ENCODE measurements around the gene AJM1. TPM values are rescaled to one million over a fixed set of nuclear protein-coding genes. Genes with fewer than 3 reads are reported as not detected.
"Not testable (repeated sequence)": the region's sequence is repeated elsewhere in the genome, so short reads cannot be mapped to it uniquely, and the experiment has no call there.

The AJM1 gene
- total RNA-seq, 1 donor from 2014 or later: 1.8 TPM

- DNase-seq (ENCODE audit: low read depth): not testable (repeated sequence)
Observed at GRCh38 chr9:136869611-136870010, 27.3 kb downstream of the AJM1 start.

GRCh38 chr9:136875155-136875554, 32.9 kb downstream of the AJM1 start:
- DNase-seq (ENCODE audit: low read depth): no peak

GRCh38 chr9:136876476-136876875, 34.2 kb downstream of the AJM1 start:
- no peak for DNase-seq (ENCODE audit: low read depth)

- no peak for DNase-seq (ENCODE audit: low read depth)
Observed at GRCh38 chr9:136880651-136881050, 38.4 kb downstream of the AJM1 start.

- DNase-seq (ENCODE audit: low read depth): peak; percentile 18
Observed at GRCh38 chr9:136881691-136882108, 39.4 kb downstream of the AJM1 start.

DNA sequence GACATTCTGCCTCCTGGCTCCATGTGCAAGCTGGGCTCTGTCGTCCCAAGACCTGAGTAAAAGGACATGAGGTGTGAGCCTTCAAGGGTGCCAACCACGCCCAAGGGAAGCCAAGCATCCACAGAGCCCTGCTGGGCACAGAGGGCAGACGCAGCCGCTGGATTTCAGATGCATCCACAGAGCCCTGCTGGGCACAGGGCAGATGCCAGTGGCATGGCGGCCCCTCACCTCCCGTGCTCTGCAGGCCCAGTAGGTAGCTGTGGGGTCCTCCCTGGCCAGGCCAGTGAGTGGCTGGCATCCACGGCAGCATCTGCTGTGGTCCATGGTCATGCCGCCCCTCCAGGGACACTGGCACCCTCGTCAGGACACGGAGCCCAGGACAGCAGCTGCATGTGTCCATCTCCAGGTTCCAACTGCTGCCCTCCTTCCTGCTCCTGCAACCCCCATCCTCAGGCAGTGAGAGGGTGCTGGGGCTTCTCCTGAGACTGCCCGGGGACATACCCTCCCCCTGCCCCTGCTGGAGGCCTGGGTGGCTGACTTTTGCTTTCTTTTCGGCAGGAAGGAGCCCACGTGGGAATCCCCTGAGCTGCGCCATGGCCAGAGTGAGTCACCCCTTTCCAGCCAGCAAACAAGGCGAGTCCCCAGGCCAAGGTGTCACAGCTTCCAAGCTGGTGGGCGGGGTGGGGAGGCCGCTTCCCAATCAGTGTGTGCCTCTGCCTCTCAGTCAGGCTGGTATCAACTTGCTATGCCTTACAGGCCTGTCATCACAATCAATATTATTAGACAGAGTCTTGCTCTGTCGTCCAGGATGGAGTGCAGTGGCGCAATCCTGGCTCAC, 40.0 kb downstream of the AJM1 start:
- DNase-seq (ENCODE audit: low read depth): peak; percentile 86

DNA sequence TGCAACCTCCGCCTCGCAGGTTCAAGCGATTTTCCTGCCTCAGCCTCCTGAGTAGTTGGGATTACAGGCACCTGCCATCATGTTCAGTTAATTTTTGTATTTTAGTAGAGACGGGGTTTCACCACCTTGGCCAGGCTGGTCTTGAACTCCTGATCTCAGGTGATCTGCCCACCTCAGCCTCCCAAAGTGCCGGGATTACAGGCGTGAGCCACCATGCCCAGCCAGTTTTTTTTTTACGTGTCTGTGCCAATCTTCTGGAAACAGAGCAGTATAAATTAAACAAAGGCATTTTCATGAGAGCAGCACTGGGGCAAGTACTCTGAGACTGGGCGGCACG, 40.6 kb downstream of the AJM1 start:
- not testable (repeated sequence) for DNase-seq (ENCODE audit: low read depth)

- not testable (repeated sequence) for DNase-seq (ENCODE audit: low read depth)
Observed at GRCh38 chr9:136883670-136884069, 41.4 kb downstream of the AJM1 start.

GRCh38 chr9:136885950-136886578, 43.8 kb downstream of the AJM1 start, which contains the start of gene TRAF2:
Gene TRAF2 (plus strand): TSS chr9:136886516. CDS start chr9:136898741, 12,225 bp downstream.
- DNase-seq (ENCODE audit: low read depth): peak; percentile 95

GRCh38 chr9:136886610-136887597, 44.6 kb downstream of the AJM1 start:
- no peak for DNase-seq (ENCODE audit: low read depth)

DNA sequence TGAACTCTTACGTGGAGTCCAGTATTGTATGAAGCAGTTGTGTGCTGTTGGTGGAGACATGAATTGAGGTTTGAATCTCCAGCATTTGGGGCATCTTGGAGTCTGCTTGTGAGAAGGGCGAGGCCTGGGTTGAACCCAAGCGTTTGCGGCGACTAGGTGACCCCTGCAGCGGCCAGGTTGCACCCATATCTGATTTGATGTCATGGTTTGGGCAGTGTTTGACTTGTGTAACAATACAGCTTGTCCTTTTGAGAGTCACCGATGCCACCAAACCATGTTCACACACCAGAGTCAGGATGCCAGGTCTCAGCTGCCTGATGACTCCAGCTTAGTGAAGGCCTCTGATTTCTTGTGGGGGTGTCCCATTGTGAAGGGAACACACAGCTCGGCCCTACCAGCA, 46.2 kb downstream of the AJM1 start:
- DNase-seq (ENCODE audit: low read depth): no peak

GRCh38 chr9:136889858-136890257, 47.6 kb downstream of the AJM1 start:
- DNase-seq (ENCODE audit: low read depth): no peak

DNA sequence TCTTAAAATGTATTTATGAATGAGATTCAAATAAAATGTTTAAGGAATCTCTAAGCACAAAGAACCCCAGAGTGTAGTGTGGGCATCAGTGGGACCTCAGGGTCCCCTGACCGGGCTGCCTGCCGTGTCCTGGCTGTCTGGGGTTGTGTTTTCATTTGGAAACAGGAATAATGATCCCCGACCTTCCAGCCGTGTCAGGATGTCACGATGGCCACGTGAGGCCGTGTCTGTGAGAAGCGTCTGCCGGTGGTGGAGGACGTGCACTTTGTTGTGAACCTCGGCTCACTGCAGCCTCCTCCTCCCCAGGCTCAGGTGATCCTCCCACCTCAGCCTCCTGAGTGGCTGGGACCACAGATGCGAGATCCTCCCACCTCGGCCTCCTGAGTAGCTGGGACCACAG, 48.4 kb downstream of the AJM1 start:
- DNase-seq (ENCODE audit: low read depth): no peak

Other genes with a start within 250 kb of the AJM1 start
- gene EGFL7, start 179.6 kb upstream of the AJM1 start, total RNA-seq: 3.8 and 19.4 TPM in 2 replicates
- 53.8 and 70.5 TPM in 2 replicates for gene AGPAT2, start 155.0 kb upstream of the AJM1 start, total RNA-seq
- 0.52 and 4.0 TPM in 2 replicates for gene DIPK1B, start 129.9 kb upstream of the AJM1 start, total RNA-seq
- not detected in 2 replicates for gene LCN10, start 99.5 kb upstream of the AJM1 start, total RNA-seq
- gene LCN6, start 94.0 kb upstream of the AJM1 start, total RNA-seq: not detected in 2 replicates
- not detected in 2 replicates for gene LCN8, start 84.2 kb upstream of the AJM1 start, total RNA-seq
- not detected in 2 replicates for gene LCN15, start 78.0 kb upstream of the AJM1 start, total RNA-seq
- gene TMEM141, start 51.1 kb upstream of the AJM1 start, total RNA-seq: 29.9 and 115 TPM in 2 replicates
- gene CCDC183, start 46.1 kb upstream of the AJM1 start, total RNA-seq: 0.94 TPM in 1 of 2 replicates, not detected in the other
- 51.1 and 61.0 TPM in 2 replicates for gene RABL6, start 34.5 kb upstream of the AJM1 start, total RNA-seq
- 81.7 and 82.1 TPM in 2 replicates for gene PHPT1, start 6.9 kb downstream of the AJM1 start, total RNA-seq
- 0.87 and 6.8 TPM in 2 replicates for gene MAMDC4, start 9.9 kb downstream of the AJM1 start, total RNA-seq
- gene EDF1, start 23.8 kb downstream of the AJM1 start, total RNA-seq: 372 and 398 TPM in 2 replicates
- 16.3 and 21.9 TPM in 2 replicates for gene TRAF2, start 44.0 kb downstream of the AJM1 start, total RNA-seq
- gene FBXW5, start 102.3 kb downstream of the AJM1 start, total RNA-seq: 195 and 249 TPM in 2 replicates
- gene C8G, start 102.8 kb downstream of the AJM1 start, total RNA-seq: 0.10 and 1.7 TPM in 2 replicates
- gene LCN12, start 109.8 kb downstream of the AJM1 start, total RNA-seq: 0.40 TPM in 1 of 2 replicates, not detected in the other
- gene PTGDS, start 135.0 kb downstream of the AJM1 start, total RNA-seq: 0.45 TPM in 1 of 2 replicates, not detected in the other
- gene LCNL1, start 140.5 kb downstream of the AJM1 start, total RNA-seq: not detected in 2 replicates
- 13.6 and 26.9 TPM in 2 replicates for gene PAXX, start 149.9 kb downstream of the AJM1 start, total RNA-seq
- 0.85 and 1.9 TPM in 2 replicates for gene CLIC3, start 154.1 kb downstream of the AJM1 start, total RNA-seq
- gene ABCA2, start 185.8 kb downstream of the AJM1 start, total RNA-seq: 7.5 and 53.0 TPM in 2 replicates
- gene FUT7, start 189.6 kb downstream of the AJM1 start, total RNA-seq: not detected in 2 replicates
- gene NPDC1, start 203.7 kb downstream of the AJM1 start, total RNA-seq: 7.1 and 21.6 TPM in 2 replicates
- gene ENTPD2, start 211.6 kb downstream of the AJM1 start, total RNA-seq: 0.17 and 0.35 TPM in 2 replicates
- 0.99 and 12.0 TPM in 2 replicates for gene SAPCD2, start 228.1 kb downstream of the AJM1 start, total RNA-seq
- 6.4 and 7.1 TPM in 2 replicates for gene UAP1L1, start 235.0 kb downstream of the AJM1 start, total RNA-seq
- gene MAN1B1, start 244.5 kb downstream of the AJM1 start, total RNA-seq: 67.6 and 71.4 TPM in 2 replicates

All from renal cortical epithelial cell (primary cell).